ENCODE measurements around the gene IRF7.
A peak's percentile ranks its signal among the peaks of the same experiment; 100 is the strongest.

The IRF7 gene

DNA sequence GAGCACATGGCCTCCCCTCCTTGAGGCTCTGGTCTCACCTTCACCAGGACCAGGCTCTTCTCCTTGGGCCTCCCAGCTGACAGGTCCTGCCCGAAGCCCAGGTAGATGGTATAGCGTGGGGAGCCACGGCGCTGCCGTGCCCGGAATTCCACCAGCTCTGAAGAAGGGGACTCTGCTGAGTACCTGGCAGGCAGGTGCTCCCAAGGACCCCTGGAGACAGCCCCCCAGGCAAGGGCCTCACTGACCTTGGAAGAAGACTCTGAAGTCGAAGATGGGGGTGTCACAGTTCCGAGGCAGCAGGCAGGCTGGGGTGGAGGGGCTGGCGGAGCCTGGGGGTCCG is 2.8 kb downstream of the IRF7 start:
- no peak for DNase-seq (ENCODE audit: low read depth)
- in situ Hi-C loops (cut with HindIII; ENCODE audit: low sequenced_read_pairs): no loop called here

DNA sequence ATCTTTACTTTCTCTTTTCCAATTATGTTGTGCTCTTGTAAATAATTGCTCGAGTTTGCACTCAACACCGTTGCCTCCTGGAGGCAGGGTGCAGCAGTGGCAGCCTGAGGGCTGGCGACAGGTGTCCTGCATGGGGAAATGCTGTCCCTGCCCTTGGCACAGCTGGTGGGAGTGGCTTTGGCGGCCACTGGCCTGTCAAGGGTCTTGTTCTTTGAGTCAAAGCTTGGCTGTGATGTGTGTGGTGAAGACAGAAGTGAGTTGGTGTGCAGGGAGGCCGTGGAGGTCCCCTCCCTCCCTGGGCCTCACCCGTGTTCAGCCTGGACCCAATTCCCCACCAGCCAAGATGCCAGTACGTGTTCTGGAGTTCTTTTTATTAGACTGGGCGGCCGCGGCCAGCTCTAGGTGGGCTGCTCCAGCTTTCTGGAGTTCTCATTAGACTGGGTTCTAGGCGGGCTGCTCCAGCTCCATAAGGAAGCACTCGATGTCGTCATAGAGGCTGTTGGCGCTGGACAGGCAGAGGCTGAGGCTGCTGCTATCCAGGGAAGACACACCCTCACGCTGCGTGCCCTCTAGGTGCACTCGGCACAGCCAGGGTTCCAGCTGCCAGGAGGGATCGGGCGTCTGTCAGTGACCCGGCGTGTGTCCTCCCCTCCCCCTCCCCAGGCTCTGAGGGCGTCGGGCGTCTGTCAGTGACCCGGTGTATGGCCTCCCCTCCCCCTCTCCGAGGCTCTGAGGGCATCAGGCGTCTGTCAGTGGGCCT is 3.4 kb downstream of the IRF7 start:
- TF ChIP-seq, protein P1, sequence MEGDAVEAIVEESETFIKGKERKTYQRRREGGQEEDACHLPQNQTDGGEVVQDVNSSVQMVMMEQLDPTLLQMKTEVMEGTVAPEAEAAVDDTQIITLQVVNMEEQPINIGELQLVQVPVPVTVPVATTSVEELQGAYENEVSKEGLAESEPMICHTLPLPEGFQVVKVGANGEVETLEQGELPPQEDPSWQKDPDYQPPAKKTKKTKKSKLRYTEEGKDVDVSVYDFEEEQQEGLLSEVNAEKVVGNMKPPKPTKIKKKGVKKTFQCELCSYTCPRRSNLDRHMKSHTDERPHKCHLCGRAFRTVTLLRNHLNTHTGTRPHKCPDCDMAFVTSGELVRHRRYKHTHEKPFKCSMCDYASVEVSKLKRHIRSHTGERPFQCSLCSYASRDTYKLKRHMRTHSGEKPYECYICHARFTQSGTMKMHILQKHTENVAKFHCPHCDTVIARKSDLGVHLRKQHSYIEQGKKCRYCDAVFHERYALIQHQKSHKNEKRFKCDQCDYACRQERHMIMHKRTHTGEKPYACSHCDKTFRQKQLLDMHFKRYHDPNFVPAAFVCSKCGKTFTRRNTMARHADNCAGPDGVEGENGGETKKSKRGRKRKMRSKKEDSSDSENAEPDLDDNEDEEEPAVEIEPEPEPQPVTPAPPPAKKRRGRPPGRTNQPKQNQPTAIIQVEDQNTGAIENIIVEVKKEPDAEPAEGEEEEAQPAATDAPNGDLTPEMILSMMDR (IDR thresholded peaks at IDR 0.05; ENCODE audit: low read depth, low read length, missing control alignments): peak; percentile 32
- H3K4me3 ChIP-seq (ENCODE audit: low read depth, low read length): no peak overlapping the region
- no peak for DNase-seq (ENCODE audit: low read depth)
- in situ Hi-C loops (cut with HindIII; ENCODE audit: low sequenced_read_pairs): no loop called here

More for the DNA sequence above, 2.8 kb downstream of the IRF7 start:
- H3K4me3 ChIP-seq (ENCODE audit: low read depth, low read length): no peak overlapping the region
- TF ChIP-seq, protein P1 (IDR thresholded peaks at IDR 0.05; ENCODE audit: low read depth, low read length, missing control alignments): no peak

DNA sequence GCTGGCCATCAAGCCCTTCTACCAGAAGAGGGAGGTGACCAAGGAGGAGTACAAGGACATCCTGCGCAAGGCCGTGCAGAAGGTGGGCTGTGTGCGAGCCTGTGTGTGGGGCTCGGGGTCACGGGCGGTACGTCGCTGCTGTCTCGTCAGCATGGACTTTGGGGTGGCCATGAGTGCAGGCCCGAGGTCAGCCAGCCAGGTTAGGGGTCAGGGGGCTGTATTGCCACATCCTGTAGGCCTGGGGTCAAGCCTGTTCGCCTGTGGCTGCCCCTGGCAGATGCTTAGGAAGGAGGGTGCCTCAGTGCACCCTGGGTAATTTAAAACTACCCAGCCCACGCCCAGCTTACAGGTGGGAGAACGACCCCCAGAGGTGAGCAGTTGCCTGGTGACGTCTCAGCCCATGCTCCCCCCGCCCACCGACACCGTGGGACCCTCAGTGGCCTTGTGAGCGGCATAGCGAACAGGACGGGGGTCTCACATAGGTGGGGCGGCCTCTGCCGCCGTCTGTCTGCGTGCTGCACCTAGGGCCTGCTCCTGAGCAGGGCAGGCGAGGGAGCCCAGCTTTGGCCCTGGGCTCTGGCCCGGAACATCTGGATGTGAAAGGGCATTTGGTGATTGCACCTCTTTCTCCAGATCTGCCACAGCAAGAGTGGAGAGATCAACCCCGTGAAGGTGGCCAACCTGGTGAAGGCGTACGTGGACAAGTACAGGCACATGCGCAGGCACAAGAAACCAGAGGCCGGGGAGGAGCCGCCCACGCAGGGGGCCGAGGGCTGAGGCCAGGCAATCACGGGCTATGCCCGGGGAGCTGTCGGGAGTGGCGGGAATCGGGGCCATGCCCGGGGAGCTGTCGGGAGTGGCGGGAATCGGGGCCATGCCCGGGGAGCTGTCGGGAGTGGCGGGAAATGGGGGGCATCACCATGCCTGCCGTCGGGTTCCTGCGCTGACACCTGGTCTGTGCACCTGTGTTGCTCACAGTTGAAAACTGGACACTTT is 4.5 kb downstream of the IRF7 start:
- no peak overlapping the region for H3K4me3 ChIP-seq (ENCODE audit: low read depth, low read length)
- TF ChIP-seq, protein P1 (IDR thresholded peaks at IDR 0.05; ENCODE audit: low read depth, low read length, missing control alignments): no peak
- in situ Hi-C loops (cut with HindIII; ENCODE audit: low sequenced_read_pairs): no loop called here
- no peak for DNase-seq (ENCODE audit: low read depth)

DNA sequence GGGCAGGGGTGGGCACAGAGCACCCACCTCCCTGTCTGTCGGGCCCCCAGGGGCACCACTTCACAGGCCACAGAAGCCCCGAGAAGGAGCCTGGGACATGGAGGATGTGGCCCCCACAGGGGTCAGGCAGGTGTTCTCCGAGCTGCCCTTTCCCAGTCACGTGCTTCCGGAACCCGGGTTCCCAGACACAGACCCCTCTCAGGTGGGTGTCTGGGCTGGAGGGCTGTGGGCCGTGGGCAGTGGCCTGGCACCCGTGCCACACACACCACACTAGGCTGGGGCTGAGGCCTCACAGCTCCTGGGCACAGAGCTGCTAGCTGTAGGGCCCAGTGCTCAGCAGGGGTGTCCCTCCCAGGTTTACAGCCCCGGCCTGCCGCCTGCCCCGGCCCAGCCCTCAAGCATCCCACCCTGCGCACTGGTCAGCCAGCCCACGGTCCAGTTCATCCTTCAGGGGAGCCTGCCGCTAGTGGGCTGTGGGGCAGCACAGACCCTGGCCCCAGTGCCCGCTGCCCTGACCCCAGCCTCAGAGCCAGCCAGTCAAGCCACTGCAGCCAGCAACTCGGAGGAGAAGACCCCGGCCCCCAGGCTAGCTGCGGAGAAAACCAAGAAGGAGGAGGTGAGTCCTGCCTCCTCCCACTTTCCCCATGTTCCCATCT is 5.5 kb downstream of the IRF7 start:
- no peak overlapping the region for H3K4me3 ChIP-seq (ENCODE audit: low read depth, low read length)
- in situ Hi-C loops (cut with HindIII; ENCODE audit: low sequenced_read_pairs): no loop called here
- no peak for DNase-seq (ENCODE audit: low read depth)
- TF ChIP-seq, protein P1 (IDR thresholded peaks at IDR 0.05; ENCODE audit: low read depth, low read length, missing control alignments): no peak

DNA sequence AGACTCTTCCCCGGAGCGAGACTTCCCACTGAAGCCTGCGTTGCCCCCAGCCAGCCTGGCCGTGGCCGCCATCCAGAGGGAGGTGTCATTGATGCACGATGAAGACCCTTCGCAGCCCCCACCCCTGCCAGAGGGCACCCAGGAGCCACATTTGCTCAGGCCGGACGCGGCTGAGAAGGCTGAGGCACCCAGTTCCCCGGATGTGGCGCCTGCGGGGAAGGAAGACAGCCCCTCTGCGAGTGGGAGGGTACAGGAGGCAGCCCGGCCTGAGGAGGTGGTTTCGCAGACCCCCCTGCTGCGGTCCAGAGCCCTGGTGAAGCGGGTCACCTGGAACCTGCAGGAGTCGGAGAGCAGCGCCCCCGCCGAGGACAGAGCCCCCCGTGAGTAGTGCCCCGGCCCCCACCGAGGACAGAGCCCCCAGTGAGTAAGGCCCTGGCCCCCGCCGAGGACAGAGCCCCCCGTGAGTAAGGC is 6.4 kb downstream of the IRF7 start:
- no peak for DNase-seq (ENCODE audit: low read depth)
- H3K4me3 ChIP-seq (ENCODE audit: low read depth, low read length): no peak overlapping the region
- TF ChIP-seq, protein P1 (IDR thresholded peaks at IDR 0.05; ENCODE audit: low read depth, low read length, missing control alignments): no peak
- in situ Hi-C loops (cut with HindIII; ENCODE audit: low sequenced_read_pairs): no loop called here

DNA sequence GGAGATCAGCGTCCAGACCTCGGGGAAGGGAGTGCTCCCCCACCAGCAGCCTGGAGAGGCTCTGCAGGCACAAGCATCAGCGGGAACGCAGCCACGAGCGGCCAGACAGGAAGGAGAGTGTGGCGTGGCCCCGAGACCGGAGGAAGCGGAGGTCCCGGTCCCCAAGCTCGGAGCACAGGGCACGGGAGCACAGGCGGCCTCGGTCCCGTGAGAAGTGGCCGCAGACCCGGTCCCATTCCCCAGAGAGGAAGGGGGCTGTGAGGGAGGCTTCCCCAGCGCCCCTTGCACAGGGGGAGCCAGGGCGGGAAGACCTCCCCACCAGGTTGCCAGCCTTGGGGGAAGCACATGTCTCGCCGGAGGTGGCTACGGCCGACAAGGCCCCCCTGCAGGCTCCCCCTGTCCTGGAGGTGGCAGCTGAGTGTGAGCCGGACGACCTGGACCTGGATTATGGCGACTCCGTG is 6.9 kb downstream of the IRF7 start:
- in situ Hi-C loops (cut with HindIII; ENCODE audit: low sequenced_read_pairs): no loop called here
- DNase-seq (ENCODE audit: low read depth): no peak
- no peak overlapping the region for H3K4me3 ChIP-seq (ENCODE audit: low read depth, low read length)
- TF ChIP-seq, protein P1 (IDR thresholded peaks at IDR 0.05; ENCODE audit: low read depth, low read length, missing control alignments): no peak
